Measurements from ENCODE around the gene DNAH6.

DNA sequence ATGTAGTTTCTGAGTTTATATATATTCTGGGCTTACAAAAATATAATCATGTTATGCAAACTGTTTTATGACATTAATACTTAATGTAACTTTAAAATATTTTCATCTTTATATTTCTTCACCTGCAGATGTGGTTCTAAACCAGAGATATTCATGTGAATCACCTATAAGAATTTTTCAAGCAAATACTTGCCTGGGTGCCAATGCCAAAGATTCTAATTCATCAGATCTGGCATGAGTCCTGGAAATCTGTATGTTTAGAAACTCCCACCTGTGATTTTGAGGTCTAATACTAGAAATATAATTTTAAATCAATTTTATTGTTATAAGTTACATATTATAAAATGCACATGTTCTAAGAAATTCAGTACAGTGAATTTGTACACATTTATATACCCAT, 19.9 kb upstream of the DNAH6 start:
- no peak for TF ChIP-seq EZH2 (IDR thresholded peaks at IDR 0.05; ENCODE audit: borderline replicate concordance, low read length)
- TF ChIP-seq, protein P1, sequence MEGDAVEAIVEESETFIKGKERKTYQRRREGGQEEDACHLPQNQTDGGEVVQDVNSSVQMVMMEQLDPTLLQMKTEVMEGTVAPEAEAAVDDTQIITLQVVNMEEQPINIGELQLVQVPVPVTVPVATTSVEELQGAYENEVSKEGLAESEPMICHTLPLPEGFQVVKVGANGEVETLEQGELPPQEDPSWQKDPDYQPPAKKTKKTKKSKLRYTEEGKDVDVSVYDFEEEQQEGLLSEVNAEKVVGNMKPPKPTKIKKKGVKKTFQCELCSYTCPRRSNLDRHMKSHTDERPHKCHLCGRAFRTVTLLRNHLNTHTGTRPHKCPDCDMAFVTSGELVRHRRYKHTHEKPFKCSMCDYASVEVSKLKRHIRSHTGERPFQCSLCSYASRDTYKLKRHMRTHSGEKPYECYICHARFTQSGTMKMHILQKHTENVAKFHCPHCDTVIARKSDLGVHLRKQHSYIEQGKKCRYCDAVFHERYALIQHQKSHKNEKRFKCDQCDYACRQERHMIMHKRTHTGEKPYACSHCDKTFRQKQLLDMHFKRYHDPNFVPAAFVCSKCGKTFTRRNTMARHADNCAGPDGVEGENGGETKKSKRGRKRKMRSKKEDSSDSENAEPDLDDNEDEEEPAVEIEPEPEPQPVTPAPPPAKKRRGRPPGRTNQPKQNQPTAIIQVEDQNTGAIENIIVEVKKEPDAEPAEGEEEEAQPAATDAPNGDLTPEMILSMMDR (conservative IDR thresholded peaks at IDR 0.05 in 1 of 2, IDR thresholded peaks at IDR 0.05 in 1 of 2; ENCODE audit: extremely low read depth in 1 of 2, insufficient read depth in 1 of 2, low read depth in 1 of 2, low read length in 2 of 2), result no peak

Measured in mammary epithelial cell (primary cell).